K562 (cell line): Measurements from ENCODE around the gene SPDYE4. TPM values are rescaled to one million over a fixed set of nuclear protein-coding genes. Genes with fewer than 3 reads are reported as not detected.
A peak's percentile ranks its signal among the peaks of the same experiment; 100 is the strongest.

Source experiments
- ATAC-seq: fragments of 200-7000 bp; cut with Tn5 transposase; 3 replicates; pipeline ENCODE4 v1.9.1; 2020; ENCODE audit warnings: moderate library complexity
- BruUV-seq: library from RNA; stranded (reverse); fragments of 400-500 nt; replicated peaks from 2 replicates; lab custom pipeline; 2021; lab: Mats Ljungman, UMichigan
- CTCF ChIA-PET: fragments of 300-600 bp; formaldehyde crosslinking; extraction: SDS; loops from one replicate; lab custom pipeline; 2021; ENCODE audit warnings: low intra/inter-chr PET ratio; lab: Yijun Ruan, JAX
- POLR2A ChIA-PET: fragments of 300-600, 350-650 bp; sonication (Branson Sonifier 250); formaldehyde crosslinking; extraction: SDS; loops from one replicate; lab custom pipeline; 2021; ENCODE audit warnings: antibody characterized with exemption, inconsistent platforms; lab: Yijun Ruan, JAX
- DNase-seq, 4 experiments: peaks; one replicate each; pipeline versions ENCODE4 v3.0.0 to v3.0.0-alpha.2; 2011 to 2018; ENCODE audit warnings: low spot score in 3 of 4, mixed read lengths in 3 of 4; ENCODE audit errors: extremely low read depth in 1 of 4
- FAIRE-seq: peaks from 2 replicates; lab custom pipeline; 2011; peaks lifted over from hg19 to GRCh38; lab: Jason Lieb, UNC
- H2AFZ ChIP-seq: 2 replicates; pipeline ENCODE4 v1.6.0; 2011; ENCODE audit warnings: low read depth, low read length, control low read depth, inconsistent platforms
- H3K27ac ChIP-seq: fragments of 200-600 bp; 3 replicates; pipeline ENCODE4 v1.8.0; 2011; ENCODE audit warnings: low read depth, mild to moderate bottlenecking, control low read depth, inconsistent platforms, low read length, moderate library complexity, mixed read lengths; ENCODE audit errors: extremely low read depth
- H3K27me3 ChIP-seq, 2 experiments: fragments of 300-600 bp in 1 of 2; 2 replicates in 1 of 2; 3 replicates in 1 of 2; pipeline versions ENCODE4 v1.6.0 to v1.8.0; 2011; ENCODE audit warnings: inconsistent platforms in 2 of 2, low read length in 2 of 2, mild to moderate bottlenecking in 1 of 2, mixed read lengths in 1 of 2, moderate library complexity in 1 of 2; ENCODE audit not compliant: control insufficient read depth in 2 of 2, insufficient read depth in 2 of 2
- H3K36me3 ChIP-seq: fragments of 300-600 bp; 3 replicates; pipeline ENCODE4 v1.8.0; 2011; ENCODE audit warnings: mild to moderate bottlenecking, low read length, inconsistent platforms; ENCODE audit not compliant: control insufficient read depth, insufficient read depth
- H3K4me1 ChIP-seq, 2 experiments: fragments of 200-600 bp in 1 of 2; replicated peaks in 1 of 2; 2 replicates in 1 of 2; 3 replicates in 1 of 2; pipeline versions ENCODE4 v1.5.1 to v1.8.0; 2011; ENCODE audit warnings: inconsistent platforms in 2 of 2, low read length in 2 of 2, mild to moderate bottlenecking in 1 of 2, mixed read lengths in 1 of 2, moderate library complexity in 1 of 2; ENCODE audit not compliant: control insufficient read depth in 2 of 2, insufficient read depth in 2 of 2
- H3K4me2 ChIP-seq: 2 replicates; pipeline ENCODE4 v1.6.1; 2011; ENCODE audit warnings: low read length, control low read depth, inconsistent platforms, mixed read lengths; ENCODE audit not compliant: insufficient read depth
- H3K4me3 ChIP-seq: fragments of 200-600 bp; sonication (generic), shearing (Covaris generic); 2 replicates; pipeline ENCODE4 v1.5.1; 2016; ENCODE audit warnings: control low read depth, inconsistent platforms
- H3K79me2 ChIP-seq: fragments of 200-600 bp; 3 replicates; pipeline ENCODE4 v1.8.0; 2011; ENCODE audit warnings: low read length, inconsistent platforms; ENCODE audit not compliant: control insufficient read depth, insufficient read depth
- H3K9ac ChIP-seq, 2 experiments: 2 replicates each; pipeline versions ENCODE4 v1.6.0 to v1.6.1; 2011; ENCODE audit warnings: low read depth in 2 of 2, low read length in 2 of 2, control low read depth in 1 of 2, inconsistent platforms in 1 of 2, mild to moderate bottlenecking in 1 of 2, mixed read lengths in 1 of 2; ENCODE audit not compliant: insufficient read depth in 1 of 2
- H3K9me1 ChIP-seq: one replicate; pipeline ENCODE4 v1.6.0; 2011; ENCODE audit warnings: inconsistent platforms, mild to moderate bottlenecking, low read length, moderate library complexity; ENCODE audit not compliant: control insufficient read depth, insufficient read depth
- H3K9me3 ChIP-seq: replicated peaks from 2 replicates; pipeline ENCODE4 v1.5.1; 2011; ENCODE audit warnings: low read depth, low read length, inconsistent platforms; ENCODE audit not compliant: control insufficient read depth, insufficient read depth
- H4K20me1 ChIP-seq: replicated peaks from 2 replicates; pipeline ENCODE4 v1.6.1; 2011; ENCODE audit warnings: low read length, inconsistent platforms, mixed read lengths; ENCODE audit not compliant: control insufficient read depth, insufficient read depth
- BACH1 ChIP-seq: fragments of 200-800 bp; sonication (Bioruptor generic); IDR thresholded peaks from 2 replicates; pipeline ENCODE4 v1.6.1; 2016; ENCODE audit warnings: missing genetic modification characterization, missing compliant biosample characterization
- CAMTA2 ChIP-seq: fragments of 250-450 bp; sonication (Bioruptor Pico); conservative IDR thresholded peaks from 2 replicates; pipeline ENCODE4 v1.5.1; 2022
- FOXO4 ChIP-seq: fragments of 450-650 bp; formaldehyde crosslinking; IDR thresholded peaks from 2 replicates; pipeline ENCODE4 v1.4.0; 2020; ENCODE audit warnings: mild to moderate bottlenecking, moderate library complexity
- HDAC8 ChIP-seq: fragments of 450-650 bp; IDR thresholded peaks from 2 replicates; pipeline ENCODE4 v1.6.1; 2016; ENCODE audit warnings: mild to moderate bottlenecking, missing genetic modification characterization, moderate library complexity, missing compliant biosample characterization
- LEF1 ChIP-seq: fragments of 450-650 bp; IDR thresholded peaks from 2 replicates; pipeline ENCODE4 v1.6.1; 2016; ENCODE audit warnings: mild to moderate bottlenecking
- MCM5 ChIP-seq: fragments of 450-650 bp; IDR thresholded peaks from 2 replicates; pipeline ENCODE4 v1.6.1; 2016; ENCODE audit warnings: low read depth
- MYBL2 ChIP-seq, 2 experiments: fragments of 450-650 bp in 1 of 2; sonication (generic) in 1 of 2; formaldehyde crosslinking in 1 of 2; IDR thresholded peaks; 2 replicates each; pipeline versions ENCODE4 v1.6.1 to v1.8.1; 2017 to 2022; ENCODE audit warnings: borderline replicate concordance in 1 of 2, inconsistent platforms in 1 of 2, low read depth in 1 of 2, mild to moderate bottlenecking in 1 of 2, missing genetic modification reagents in 1 of 2, moderate library complexity in 1 of 2
- PCBP1 ChIP-seq: fragments of 200-400 bp; formaldehyde crosslinking; IDR thresholded peaks from 2 replicates; pipeline ENCODE4 v1.6.1; 2018; ENCODE audit warnings: mild to moderate bottlenecking, low read depth, low read length; ENCODE audit not compliant: poor library complexity, severe bottlenecking
- PHTF2 ChIP-seq: fragments of 250-450 bp; sonication (Bioruptor Pico); IDR thresholded peaks from 2 replicates; pipeline ENCODE4 v1.5.0; 2021; ENCODE audit warnings: mild to moderate bottlenecking
- POU5F1 ChIP-seq: fragments of 150-350 bp; IDR thresholded peaks from 2 replicates; pipeline ENCODE4 v1.6.1; 2014; ENCODE audit warnings: borderline replicate concordance, low read length, low read depth, mild to moderate bottlenecking; ENCODE audit not compliant: partially characterized antibody
- STAG1 ChIP-seq: sonication (generic); formaldehyde crosslinking; IDR thresholded peaks from 2 replicates; pipeline ENCODE4 v1.5.0; 2020; ENCODE audit warnings: missing genetic modification reagents, borderline replicate concordance
- USF1 ChIP-seq: sonication (generic); formaldehyde crosslinking; IDR thresholded peaks from 2 replicates; pipeline ENCODE4 v1.9.0; 2022; ENCODE audit warnings: mild to moderate bottlenecking, missing genetic modification reagents
- ZNF24 ChIP-seq: fragments of 450-650 bp; IDR thresholded peaks from 2 replicates; pipeline ENCODE4 v1.6.1; 2016
- ZNF354B ChIP-seq: fragments of 250-450 bp; sonication (Bioruptor Pico); IDR thresholded peaks from 2 replicates; pipeline ENCODE4 v1.4.0; 2020
- ZSCAN29 ChIP-seq: fragments of 450-650 bp; IDR thresholded peaks from 2 replicates; pipeline ENCODE4 v1.6.1; 2017
- WGBS: fragments of 100-300 bp; shearing (Covaris generic); methylation state at CpG from one replicate; pipeline ENCODE4 v1.1.6; 2016; ENCODE audit warnings: low coverage, mixed read lengths; ENCODE audit not compliant: insufficient coverage; ENCODE audit errors: missing lambda C conversion rate; 5-methylcytosine and 5-hydroxymethylcytosine counted together
- in situ Hi-C: fragments of 300-500 bp; cut with MboI; formaldehyde crosslinking; loops from 4 replicates; pipeline ENCODE4 v1.15.0; 2018; ENCODE audit warnings: inconsistent platforms, mixed read lengths
- intact Hi-C: fragments of 100-400 bp; cut with micrococcal nuclease; formaldehyde crosslinking; loops from 2 replicates; pipeline ENCODE4 v1.14.2; 2022
- polyA plus RNA-seq, 8 experiments: library from polyadenylated mRNA; depleted of rRNA in 4 of 8; stranded (reverse) in 5 of 8; unstranded in 3 of 8; fragments of >200 nt; fragmentation: Nextera tagmentation in 2 of 8; fragmentation: Illumina TruSeq in 1 of 8; extraction: Ambion mirVana in 2 of 8; extraction: Trizol in 1 of 8; gene quantifications; 2 replicates each; pipeline versions ENCODE4 v1.2.1 to v1.2.3, GENCODE V29; 2011 to 2014; ENCODE audit warnings: inconsistent platforms in 1 of 8, missing spikeins in 1 of 8
- total RNA-seq, 7 experiments: library from RNA; depleted of rRNA in 6 of 7; stranded (reverse); fragments of >200 nt in 6 of 7; fragmentation: Illumina TruSeq in 2 of 7; extraction: Trizol in 2 of 7; gene quantifications; 2 replicates each; pipeline versions ENCODE4 v1.2.1 to v1.2.3, GENCODE V29; 2011 to 2021; ENCODE audit warnings: low replicate concordance in 1 of 7
- TF ChIP-seq, protein P1 (sequence below): fragments of 250-450 bp; sonication (Bioruptor Pico); IDR thresholded peaks from 2 replicates; pipeline ENCODE4 v1.9.0; 2021; ENCODE audit warnings: mild to moderate bottlenecking
- TF ChIP-seq, protein P2 (sequence below), 2 experiments: IDR thresholded peaks; 2 replicates each; pipeline ENCODE4 v1.6.1; 2012; ENCODE audit warnings: improper control_type of control experiment in 2 of 2, low read depth in 2 of 2, low read length in 2 of 2, borderline replicate concordance in 1 of 2

The SPDYE4 gene
- total and polyA plus RNA-seq, 9 of the 15 experiments (the other 6 are each of a cell fraction or from before 2014, with no cell fraction given), result not detected

DNA sequence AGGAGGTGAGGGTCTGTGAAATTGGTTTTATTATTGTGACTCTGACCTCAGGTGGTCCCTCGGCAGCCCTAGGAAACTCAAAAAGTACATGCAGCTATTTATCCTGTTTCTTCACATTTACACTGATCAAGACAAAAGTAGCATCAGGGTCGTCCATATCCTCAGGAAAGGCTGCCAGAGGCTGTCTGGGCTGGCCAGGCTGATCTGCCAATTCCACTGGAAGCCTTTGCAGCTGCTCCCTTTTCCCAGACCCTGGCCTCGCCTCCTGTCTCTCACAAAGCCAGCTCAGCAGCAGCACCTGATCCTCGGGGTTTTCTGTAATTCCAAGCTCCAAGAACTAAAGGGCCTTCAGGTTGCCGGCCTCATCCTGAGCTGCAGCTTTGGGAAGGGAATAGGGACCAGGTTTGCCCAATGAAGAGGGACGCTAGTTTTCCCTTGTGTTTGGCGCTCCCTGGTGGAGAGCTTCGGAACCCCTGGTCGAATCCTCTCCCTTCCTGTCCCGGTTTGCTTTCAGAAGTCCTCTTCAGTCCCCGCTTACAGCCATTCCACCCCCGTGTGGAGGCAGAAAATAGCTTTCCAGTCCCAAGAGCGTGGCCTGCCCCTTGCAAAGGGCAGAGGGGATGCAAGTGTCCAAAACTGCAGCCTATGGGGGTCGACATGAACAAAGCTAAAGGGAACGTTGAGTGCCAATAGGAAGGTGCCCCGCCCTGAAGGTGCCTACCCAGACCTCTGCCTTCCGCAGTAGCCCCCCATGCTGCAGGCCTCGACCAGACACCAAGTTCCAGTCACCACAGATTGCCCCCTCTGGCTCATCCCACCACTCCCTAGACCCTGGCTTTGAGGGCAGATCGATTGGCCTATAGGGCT lies 27.4 kb upstream of the SPDYE4 start:
- ATAC-seq (peak; percentile 88), FAIRE-seq (peak; percentile 65), DNase-seq (peak; percentile 57 to 61 (median 59))
- no peaks in the 10 kb centered on the region for H3K9me1 ChIP-seq
- BruUV-seq, result no TSS peak
- no peak overlapping the region for H3K4me2 ChIP-seq
- POLR2A ChIA-PET, result interaction anchor here (0.6 to 1.2 kb wide), 4 partner anchors 14 to 724 kb away, joined by 3 read pairs; no protein-coding TSS in a partner anchor
- intact Hi-C loops, result no loop called here
- no peaks in the 10 kb centered on the region for H3K4me1 ChIP-seq
- no peaks in the 10 kb centered on the region for H4K20me1 ChIP-seq
- CTCF ChIA-PET, result interaction anchor here (0.5 to 1.8 kb wide), 7 partner anchors 11 to 726 kb away, joined by 3 to 6 read pairs (median 3); partner anchors contain the start of gene RPL26
- H3K36me3 ChIP-seq, result no peaks in the 10 kb centered on the region
- in situ Hi-C loops, result loop anchor here (25.0 kb wide), 1 partner anchor 723 kb away; no protein-coding TSS in a partner anchor
- H3K9ac ChIP-seq, result no peak overlapping the region
- no peaks in the 10 kb centered on the region for H3K79me2 ChIP-seq
- no peak overlapping the region for H2AFZ ChIP-seq
- peaks cover 11 to 12% of the 10 kb centered on the region in 2 experiments; a peak in 4 of 5 replicates for H3K27me3 ChIP-seq
- H3K27ac ChIP-seq, result no peak overlapping the region
- H3K4me3 ChIP-seq, result no peak overlapping the region
- 7% methylated on average over 14 of the region's 19 CpGs for WGBS
- no peaks in the 10 kb centered on the region for H3K9me3 ChIP-seq
- no peak for TF ChIP-seq BACH1 (tag)
- TF ChIP-seq ZNF24, result no peak
- TF ChIP-seq LEF1, result no peak
- TF ChIP-seq PCBP1, result no peak
- TF ChIP-seq, protein P1, sequence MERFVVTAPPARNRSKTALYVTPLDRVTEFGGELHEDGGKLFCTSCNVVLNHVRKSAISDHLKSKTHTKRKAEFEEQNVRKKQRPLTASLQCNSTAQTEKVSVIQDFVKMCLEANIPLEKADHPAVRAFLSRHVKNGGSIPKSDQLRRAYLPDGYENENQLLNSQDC (CRISPR knock-in tag), result no peak
- TF ChIP-seq PHTF2 (CRISPR knock-in tag), result no peak
- TF ChIP-seq MYBL2 (IDR thresholded peaks at IDR 0.05; ENCODE audit: low read depth), result no peak
- TF ChIP-seq MYBL2 (CRISPR knock-in tag; IDR thresholded peaks at IDR 0.05; ENCODE audit: borderline replicate concordance), result no peak
- TF ChIP-seq ZSCAN29, result no peak
- no peak for TF ChIP-seq USF1 (CRISPR knock-in tag)
- TF ChIP-seq FOXO4 (CRISPR knock-in tag), result no peak
- TF ChIP-seq POU5F1, result no peak
- no peak for TF ChIP-seq CAMTA2 (CRISPR knock-in tag)
- TF ChIP-seq, protein P2, sequence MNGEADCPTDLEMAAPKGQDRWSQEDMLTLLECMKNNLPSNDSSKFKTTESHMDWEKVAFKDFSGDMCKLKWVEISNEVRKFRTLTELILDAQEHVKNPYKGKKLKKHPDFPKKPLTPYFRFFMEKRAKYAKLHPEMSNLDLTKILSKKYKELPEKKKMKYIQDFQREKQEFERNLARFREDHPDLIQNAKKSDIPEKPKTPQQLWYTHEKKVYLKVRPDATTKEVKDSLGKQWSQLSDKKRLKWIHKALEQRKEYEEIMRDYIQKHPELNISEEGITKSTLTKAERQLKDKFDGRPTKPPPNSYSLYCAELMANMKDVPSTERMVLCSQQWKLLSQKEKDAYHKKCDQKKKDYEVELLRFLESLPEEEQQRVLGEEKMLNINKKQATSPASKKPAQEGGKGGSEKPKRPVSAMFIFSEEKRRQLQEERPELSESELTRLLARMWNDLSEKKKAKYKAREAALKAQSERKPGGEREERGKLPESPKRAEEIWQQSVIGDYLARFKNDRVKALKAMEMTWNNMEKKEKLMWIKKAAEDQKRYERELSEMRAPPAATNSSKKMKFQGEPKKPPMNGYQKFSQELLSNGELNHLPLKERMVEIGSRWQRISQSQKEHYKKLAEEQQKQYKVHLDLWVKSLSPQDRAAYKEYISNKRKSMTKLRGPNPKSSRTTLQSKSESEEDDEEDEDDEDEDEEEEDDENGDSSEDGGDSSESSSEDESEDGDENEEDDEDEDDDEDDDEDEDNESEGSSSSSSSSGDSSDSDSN (IDR thresholded peaks at IDR 0.05; ENCODE audit: borderline replicate concordance in 1 of 2, low read depth in 2 of 2, low read length in 2 of 2), result no peak
- TF ChIP-seq HDAC8 (tag), result no peak
- peak; percentile 81 for TF ChIP-seq STAG1 (CRISPR knock-in tag)
- TF ChIP-seq ZNF354B (CRISPR knock-in tag), result no peak
- TF ChIP-seq MCM5, result no peak
